Smooth muscle cell (in vitro differentiated cells): ENCODE results near the gene TLX1. TPM values are rescaled to one million over a fixed set of nuclear protein-coding genes. Genes with fewer than 3 reads are reported as not detected.
A peak's percentile ranks its signal among the peaks of the same experiment; 100 is the strongest.

Experiments
- DNase-seq: peaks from one replicate; lab custom pipeline; 2025; ENCODE audit not compliant: unreplicated experiment; lab: John Stamatoyannopoulos, UW
- H2AFZ ChIP-seq: fragments of 200-600 bp; sonication (generic); 2 replicates; pipeline ENCODE4 v1.6.0; 2016; ENCODE audit warnings: antibody characterized with exemption, low read depth, mild to moderate bottlenecking
- H3F3A ChIP-seq: fragments of 200-600 bp; sonication (generic); 2 replicates; pipeline ENCODE4 v1.6.0; 2017; ENCODE audit warnings: antibody characterized with exemption, low read depth
- H3K27ac ChIP-seq: fragments of 200-600 bp; sonication (generic); 2 replicates; pipeline ENCODE4 v1.5.1; 2016; ENCODE audit warnings: low read depth, mild to moderate bottlenecking
- H3K27me3 ChIP-seq: fragments of 200-600 bp; sonication (generic); 2 replicates; pipeline ENCODE4 v1.6.1; 2016; ENCODE audit warnings: low read depth, mild to moderate bottlenecking
- H3K36me3 ChIP-seq: fragments of 200-600 bp; sonication (generic); 2 replicates; pipeline ENCODE4 v1.5.1; 2016; ENCODE audit warnings: low read depth
- H3K4me1 ChIP-seq: fragments of 200-600 bp; sonication (generic); 2 replicates; pipeline ENCODE4 v1.5.1; 2016; ENCODE audit warnings: low read depth
- H3K4me2 ChIP-seq: fragments of 200-600 bp; sonication (generic); 2 replicates; pipeline ENCODE4 v1.6.0; 2016; ENCODE audit warnings: mild to moderate bottlenecking
- H3K4me3 ChIP-seq: fragments of 200-600 bp; sonication (generic); 2 replicates; pipeline ENCODE4 v1.5.1; 2016; ENCODE audit warnings: mild to moderate bottlenecking
- H3K79me2 ChIP-seq: fragments of 200-600 bp; sonication (generic); 2 replicates; pipeline ENCODE4 v1.6.0; 2016; ENCODE audit warnings: low read depth, mild to moderate bottlenecking
- H3K9ac ChIP-seq: fragments of 200-600 bp; sonication (generic); 2 replicates; pipeline ENCODE4 v1.6.0; 2016; ENCODE audit warnings: low read depth
- H3K9me3 ChIP-seq: fragments of 200-600 bp; sonication (generic); replicated peaks from 2 replicates; pipeline ENCODE4 v1.5.1; 2016; ENCODE audit warnings: low read depth
- H4K20me1 ChIP-seq: fragments of 200-600 bp; sonication (generic); 2 replicates; pipeline ENCODE4 v1.6.0; 2016; ENCODE audit warnings: low read depth
- CTCF ChIP-seq: fragments of 200-600 bp; sonication (generic); IDR thresholded peaks from 2 replicates; pipeline ENCODE4 v1.5.1; 2017; ENCODE audit warnings: borderline replicate concordance, mild to moderate bottlenecking, antibody characterized with exemption; ENCODE audit not compliant: insufficient read depth, poor library complexity, severe bottlenecking
- WGBS: methylation state at CpG from one replicate; pipeline ENCODE4 v1.1.7; 2016; ENCODE audit warnings: low lambda C conversion rate; 5-methylcytosine and 5-hydroxymethylcytosine counted together
- polyA plus RNA-seq: library from polyadenylated mRNA; unstranded; fragments of >200 nt; fragmentation: Nextera tagmentation; extraction: Ambion mirVana; gene quantifications from 2 replicates; pipeline ENCODE4 v1.2.1, GENCODE V29; 2016
- total RNA-seq: library from RNA; depleted of rRNA; stranded (reverse); fragments of >200 nt; gene quantifications from 2 replicates; pipeline ENCODE4 v1.2.3, GENCODE V29; 2014

The TLX1 gene
- total and polyA plus RNA-seq, 2 experiments from 2014 or later: not detected

- no peak for TF ChIP-seq CTCF
- H3K4me2 ChIP-seq: no peak overlapping the region
- DNase-seq: no peak
- H3K4me1 ChIP-seq: no peaks in the 10 kb centered on the region
- H3K4me3 ChIP-seq: no peak overlapping the region
- no peaks in the 10 kb centered on the region for H3F3A ChIP-seq
- no peaks in the 10 kb centered on the region for H3K36me3 ChIP-seq
- H3K9ac ChIP-seq: no peak overlapping the region
- H3K27ac ChIP-seq: no peak overlapping the region
- peaks cover 99% of the 10 kb centered on the region for H3K27me3 ChIP-seq
- H3K9me3 ChIP-seq: no peaks in the 10 kb centered on the region
- H3K79me2 ChIP-seq: no peaks in the 10 kb centered on the region
- WGBS: 24% methylated on average over 39 of the region's 40 CpGs
- no peak overlapping the region for H2AFZ ChIP-seq
- H4K20me1 ChIP-seq: no peaks in the 10 kb centered on the region
Observed at GRCh38 chr10:101145750-101146391, 14.8 kb downstream of the TLX1 start.

- TF ChIP-seq CTCF: no peak
- peaks cover 99% of the 10 kb centered on the region for H3K27me3 ChIP-seq
- 9% methylated on average over 55 of the region's 55 CpGs for WGBS
- no peaks in the 10 kb centered on the region for H4K20me1 ChIP-seq
- no peak for DNase-seq
- H3K9me3 ChIP-seq: no peaks in the 10 kb centered on the region
- no peak overlapping the region for H3K9ac ChIP-seq
- H3K27ac ChIP-seq: no peak overlapping the region
- no peaks in the 10 kb centered on the region for H3K79me2 ChIP-seq
- no peaks in the 10 kb centered on the region for H3K36me3 ChIP-seq
- H3K4me2 ChIP-seq: peak overlapping the region; percentile 30
- no peaks in the 10 kb centered on the region for H3K4me1 ChIP-seq
- H3F3A ChIP-seq: no peaks in the 10 kb centered on the region
- H3K4me3 ChIP-seq: no peak overlapping the region
- no peak overlapping the region for H2AFZ ChIP-seq
Observed at GRCh38 chr10:101146392-101147251, 15.5 kb downstream of the TLX1 start.

- no peak overlapping the region for H3K27ac ChIP-seq
- no peaks in the 10 kb centered on the region for H4K20me1 ChIP-seq
- DNase-seq: no peak
- H2AFZ ChIP-seq: no peak overlapping the region
- H3K27me3 ChIP-seq: peaks cover 81% of the 10 kb centered on the region
- H3K9me3 ChIP-seq: no peaks in the 10 kb centered on the region
- no peaks in the 10 kb centered on the region for H3K79me2 ChIP-seq
- no peaks in the 10 kb centered on the region for H3K36me3 ChIP-seq
- H3F3A ChIP-seq: no peaks in the 10 kb centered on the region
- no peak overlapping the region for H3K4me2 ChIP-seq
- no peak overlapping the region for H3K9ac ChIP-seq
- TF ChIP-seq CTCF: no peak
- no peak overlapping the region for H3K4me3 ChIP-seq
- WGBS: 77% methylated on average over 4 of the region's 4 CpGs
- H3K4me1 ChIP-seq: no peaks in the 10 kb centered on the region
Observed at GRCh38 chr10:101151395-101151794, 20.3 kb downstream of the TLX1 start.
